Esophagus squamous epithelium (tissue), 5 donors: ENCODE data around the gene LDLRAP1. TPM values are rescaled to one million over a fixed set of nuclear protein-coding genes. Genes with fewer than 3 reads are reported as not detected.

Experiments used
- DNase-seq: peaks from one replicate; lab custom pipeline; 2025; lab: John Stamatoyannopoulos, UW
- H3K27ac ChIP-seq, 4 donors: fragments of 200-600 bp; sonication (generic); one replicate each; pipeline ENCODE4 v1.5.1; 2016 to 2019; ENCODE audit warnings: mild to moderate bottlenecking in 1 of 4
- H3K27me3 ChIP-seq, 4 donors: fragments of 200-600 bp; sonication (generic); 1 replicate in 3 of 4; 2 replicates in 1 of 4; pipeline versions ENCODE4 v1.5.1 to v1.6.0; 2017 to 2021; ENCODE audit warnings: antibody characterized with exemption in 1 of 4
- H3K36me3 ChIP-seq, 3 donors: fragments of 200-600 bp; sonication (generic); one replicate each; pipeline ENCODE4 v1.5.1; 2016 to 2019
- H3K4me1 ChIP-seq, 3 donors: fragments of 200-600 bp; sonication (generic); one replicate each; pipeline ENCODE4 v1.5.1; 2017 to 2019
- H3K4me3 ChIP-seq, 4 donors: fragments of 200-600 bp; sonication (generic); 1 replicate in 3 of 4; 2 replicates in 1 of 4; pipeline ENCODE4 v1.5.1; 2016 to 2019; ENCODE audit warnings: mild to moderate bottlenecking in 2 of 4, moderate library complexity in 1 of 4
- H3K9me3 ChIP-seq, 3 donors: fragments of 200-600 bp; sonication (generic); one replicate each; pipeline ENCODE4 v1.5.1; 2016 to 2019
- POLR2A ChIP-seq, 4 donors: fragments of 450-650 bp; IDR thresholded peaks; one replicate each; pipeline ENCODE4 v1.6.1; 2017; ENCODE audit warnings: antibody characterized with exemption in 4 of 4, mild to moderate bottlenecking in 4 of 4, moderate library complexity in 3 of 4
- WGBS, 2 donors: methylation state at CpG; one replicate each; pipeline ENCODE4 v1.1.5; 2018; 5-methylcytosine and 5-hydroxymethylcytosine counted together
- intact Hi-C: fragments of 100-400 bp; cut with DNase I; formaldehyde crosslinking; loops from one replicate; pipeline ENCODE4 v1.15.0; 2022
- total RNA-seq, 4 donors: library from RNA; depleted of rRNA; stranded (reverse); fragments of >200 nt; gene quantifications; one replicate each; pipeline ENCODE4 v1.1.0, GENCODE V29; 2016
- TF ChIP-seq, protein P1 (sequence below), 6 experiments: fragments of 450-650 bp in 4 of 6; fragments of 200-600 bp in 2 of 6; sonication (generic) in 2 of 6; IDR thresholded peaks; one replicate each; pipeline ENCODE4 v1.5.1; 2016 to 2019; ENCODE audit warnings: antibody characterized with exemption in 6 of 6, mild to moderate bottlenecking in 4 of 6, moderate library complexity in 4 of 6
- donor health status: DM: yes; HTN: yes; CAD: no.

The LDLRAP1 gene
- total RNA-seq, 4 donors from 2014 or later = 17.0 to 21.4 (median 19.5) TPM

DNA sequence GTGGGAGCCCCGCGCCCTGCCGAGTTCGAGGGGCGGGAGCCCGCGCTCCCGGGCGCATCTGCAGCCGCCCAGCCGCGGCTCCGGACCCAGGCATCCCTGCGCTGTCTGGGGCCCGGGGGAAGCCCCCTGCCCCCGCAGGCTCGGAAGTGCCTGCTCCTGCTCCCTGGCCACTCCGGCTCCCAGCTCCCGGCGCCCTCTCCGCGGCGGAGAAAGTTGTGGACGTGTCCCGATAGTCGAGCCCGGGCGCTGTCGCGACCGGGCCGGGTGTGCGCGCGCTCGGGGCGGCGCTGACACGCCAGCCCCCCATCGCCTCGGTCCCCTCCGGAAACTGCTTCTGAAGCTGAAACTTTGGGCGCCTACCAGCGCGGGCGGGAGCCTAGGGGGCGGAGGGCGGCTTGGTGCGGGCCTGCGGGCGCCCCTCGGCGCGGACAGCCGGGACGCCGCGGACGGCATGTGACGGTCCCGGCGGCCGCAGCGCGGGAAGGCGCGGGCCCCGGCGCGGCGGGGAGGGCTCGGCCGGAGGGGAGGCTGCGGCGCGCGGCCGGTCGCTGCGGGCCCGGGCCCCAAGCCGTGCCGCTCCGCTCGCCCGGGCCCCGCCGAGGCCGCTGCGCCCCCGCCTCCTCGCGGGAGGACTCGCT, 73.7 kb downstream of the LDLRAP1 start:
- no peak for DNase-seq
- no peak for TF ChIP-seq POLR2A (IDR thresholded peaks at IDR 0.05)
- TF ChIP-seq, protein P1, sequence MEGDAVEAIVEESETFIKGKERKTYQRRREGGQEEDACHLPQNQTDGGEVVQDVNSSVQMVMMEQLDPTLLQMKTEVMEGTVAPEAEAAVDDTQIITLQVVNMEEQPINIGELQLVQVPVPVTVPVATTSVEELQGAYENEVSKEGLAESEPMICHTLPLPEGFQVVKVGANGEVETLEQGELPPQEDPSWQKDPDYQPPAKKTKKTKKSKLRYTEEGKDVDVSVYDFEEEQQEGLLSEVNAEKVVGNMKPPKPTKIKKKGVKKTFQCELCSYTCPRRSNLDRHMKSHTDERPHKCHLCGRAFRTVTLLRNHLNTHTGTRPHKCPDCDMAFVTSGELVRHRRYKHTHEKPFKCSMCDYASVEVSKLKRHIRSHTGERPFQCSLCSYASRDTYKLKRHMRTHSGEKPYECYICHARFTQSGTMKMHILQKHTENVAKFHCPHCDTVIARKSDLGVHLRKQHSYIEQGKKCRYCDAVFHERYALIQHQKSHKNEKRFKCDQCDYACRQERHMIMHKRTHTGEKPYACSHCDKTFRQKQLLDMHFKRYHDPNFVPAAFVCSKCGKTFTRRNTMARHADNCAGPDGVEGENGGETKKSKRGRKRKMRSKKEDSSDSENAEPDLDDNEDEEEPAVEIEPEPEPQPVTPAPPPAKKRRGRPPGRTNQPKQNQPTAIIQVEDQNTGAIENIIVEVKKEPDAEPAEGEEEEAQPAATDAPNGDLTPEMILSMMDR (IDR thresholded peaks at IDR 0.05) = no peak
- Histone ChIP-seq H3K9me3 (no peaks in the 10 kb centered on the region), H3K27ac (peak overlapping the region; percentile 63 to 84 (median 72)), H3K36me3 (no peaks in the 10 kb centered on the region), H3K4me1 (peaks cover 16 to 64% (median 37%) of the 10 kb centered on the region in 3 donors), H3K27me3 (peaks cover 0 to 21% (median 0%) of the 10 kb centered on the region in 4 donors), H3K4me3 (peak overlapping the region; percentile 69 to 93 (median 86))
- intact Hi-C loops = loop anchor here (5.0 kb wide), 1 partner anchor 130 kb away; no protein-coding TSS in a partner anchor
- no CpG with 5 or more reads among the region's 94 CpGs for WGBS, 2 donors

DNA sequence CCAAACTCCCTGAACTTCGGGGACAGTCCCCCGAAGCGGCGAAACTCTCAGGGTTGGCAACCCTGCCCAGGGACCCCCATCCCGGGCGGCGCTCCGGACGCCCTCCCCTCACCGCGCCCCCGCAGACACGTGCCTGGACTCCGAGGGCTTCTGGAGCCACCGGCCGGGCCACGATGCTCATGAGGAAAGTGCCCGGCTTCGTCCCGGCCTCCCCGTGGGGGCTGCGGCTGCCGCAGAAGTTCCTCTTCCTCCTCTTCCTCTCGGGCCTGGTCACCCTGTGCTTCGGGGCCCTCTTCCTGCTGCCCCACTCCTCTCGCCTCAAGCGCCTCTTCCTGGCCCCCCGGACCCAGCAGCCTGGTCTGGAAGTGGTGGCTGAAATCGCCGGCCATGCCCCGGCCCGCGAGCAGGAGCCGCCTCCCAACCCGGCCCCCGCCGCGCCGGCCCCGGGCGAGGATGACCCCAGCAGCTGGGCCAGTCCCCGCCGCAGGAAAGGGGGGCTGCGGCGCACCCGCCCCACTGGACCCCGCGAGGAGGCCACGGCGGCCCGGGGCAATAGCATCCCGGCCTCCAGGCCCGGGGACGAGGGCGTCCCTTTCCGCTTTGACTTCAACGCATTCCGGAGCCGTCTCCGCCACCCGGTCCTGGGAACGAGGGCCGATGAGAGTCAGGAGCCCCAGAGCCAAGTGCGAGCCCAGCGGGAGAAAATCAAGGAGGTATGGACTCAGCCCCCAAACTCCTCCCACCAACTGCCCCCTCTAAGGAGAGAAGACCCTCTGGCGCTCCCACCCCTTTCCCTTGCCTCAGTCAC, 74.4 kb downstream of the LDLRAP1 start:
- Histone ChIP-seq H3K9me3 (no peaks in the 10 kb centered on the region), H3K4me3 (peak overlapping the region; percentile 69 to 93 (median 86)), H3K36me3 (no peaks in the 10 kb centered on the region), H3K4me1 (peaks cover 16 to 70% (median 37%) of the 10 kb centered on the region in 3 donors), H3K27me3 (peaks cover 0 to 21% (median 0%) of the 10 kb centered on the region in 4 donors), H3K27ac (peak overlapping the region; percentile 63 to 84 (median 72))
- 30% methylated on average over 3 to 5 of the region's 66 CpGs for WGBS, 2 donors
- intact Hi-C loops = loop anchor here (5.0 kb wide), 1 partner anchor 129 kb away; no protein-coding TSS in a partner anchor
- TF ChIP-seq, protein P1 (IDR thresholded peaks at IDR 0.05) = no peak
- no peak for TF ChIP-seq POLR2A (IDR thresholded peaks at IDR 0.05)
- DNase-seq = no peak

DNA sequence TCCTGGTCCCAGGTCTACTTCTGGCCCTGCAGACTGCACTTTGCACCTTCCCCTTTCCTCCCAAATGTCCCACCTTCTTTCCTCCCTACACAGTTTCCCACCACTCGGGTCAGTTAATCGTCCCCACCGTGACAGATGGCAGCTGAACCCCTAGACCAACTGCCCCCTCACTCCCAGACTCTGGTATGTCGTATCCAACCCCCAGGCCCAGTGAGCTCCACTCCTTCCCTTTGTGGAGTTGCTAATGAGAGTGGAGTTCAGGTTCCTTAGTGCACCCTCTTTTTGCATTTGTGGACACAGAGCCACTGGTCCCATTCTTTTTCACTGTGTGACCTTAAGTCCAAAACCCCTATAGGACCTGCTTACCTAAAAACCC, 75.0 kb downstream of the LDLRAP1 start:
- H3K4me3 ChIP-seq = peak overlapping the region in 3 of 4 donors; percentile 69 to 93 (median 85)
- H3K9me3 ChIP-seq = no peaks in the 10 kb centered on the region
- no peaks in the 10 kb centered on the region for H3K36me3 ChIP-seq
- 53 to 56% methylated on average over 4 of the region's 4 CpGs for WGBS, 2 donors
- peak overlapping the region; percentile 63 to 84 (median 72) for H3K27ac ChIP-seq
- TF ChIP-seq, protein P1 (IDR thresholded peaks at IDR 0.05) = no peak
- no peak for TF ChIP-seq POLR2A (IDR thresholded peaks at IDR 0.05)
- peaks cover 16 to 75% (median 37%) of the 10 kb centered on the region in 3 donors for H3K4me1 ChIP-seq
- H3K27me3 ChIP-seq = peaks cover 0 to 21% (median 0%) of the 10 kb centered on the region in 4 donors
- no peak for DNase-seq
- intact Hi-C loops = loop anchor here (5.0 kb wide), 1 partner anchor 129 kb away; no protein-coding TSS in a partner anchor

Other genes starting within 250 kb of the LDLRAP1 start
- 10 to 100 TPM; 44.7 to 90.3 (median 65.8) TPM for gene TMEM50A, start 205.3 kb upstream of the LDLRAP1 start, total RNA-seq
- gene RHCE, start 122.8 kb upstream of the LDLRAP1 start, total RNA-seq = under 1 TPM in 2 of 4 donors, not detected in 2; 0.27 to 0.38 TPM
- gene MACO1, start 112.7 kb upstream of the LDLRAP1 start, total RNA-seq = 10 to 100 TPM; 14.4 to 18.8 (median 14.9) TPM
- 1 to 10 TPM in 3 of 4 donors, under 1 TPM in 1; 0.91 to 7.4 (median 3.8) TPM for gene MAN1C1, start 73.2 kb downstream of the LDLRAP1 start, total RNA-seq